ENCODE results near the gene IL26.

IL26 gene

GRCh38 chr12:68239309-68239982 is 13.8 kb upstream of the IL26 start:
- DNase-seq: peak; percentile 11

GRCh38 chr12:68237619-68238018 is 12.0 kb upstream of the IL26 start:
- no peak for DNase-seq

DNA sequence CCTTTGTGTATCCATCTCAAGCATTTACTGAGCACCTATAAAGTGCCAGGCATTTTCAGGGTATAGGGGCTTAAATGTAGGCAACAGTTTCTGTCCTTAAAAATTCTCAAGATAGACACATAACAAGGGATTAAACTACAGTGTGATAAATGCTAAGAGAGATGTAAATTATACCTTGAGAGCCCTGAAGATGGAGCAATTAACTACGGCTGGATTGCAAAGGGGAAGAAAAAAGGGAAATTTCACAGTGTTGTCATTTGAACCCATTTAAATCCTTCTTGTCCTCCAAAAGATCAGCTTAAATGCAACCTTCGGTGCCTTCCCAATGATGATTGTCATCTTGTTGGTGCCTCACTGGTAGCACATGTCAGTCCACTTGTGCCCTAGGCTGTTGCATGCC is 11.5 kb upstream of the IL26 start:
- peak; percentile 17 for DNase-seq

DNA sequence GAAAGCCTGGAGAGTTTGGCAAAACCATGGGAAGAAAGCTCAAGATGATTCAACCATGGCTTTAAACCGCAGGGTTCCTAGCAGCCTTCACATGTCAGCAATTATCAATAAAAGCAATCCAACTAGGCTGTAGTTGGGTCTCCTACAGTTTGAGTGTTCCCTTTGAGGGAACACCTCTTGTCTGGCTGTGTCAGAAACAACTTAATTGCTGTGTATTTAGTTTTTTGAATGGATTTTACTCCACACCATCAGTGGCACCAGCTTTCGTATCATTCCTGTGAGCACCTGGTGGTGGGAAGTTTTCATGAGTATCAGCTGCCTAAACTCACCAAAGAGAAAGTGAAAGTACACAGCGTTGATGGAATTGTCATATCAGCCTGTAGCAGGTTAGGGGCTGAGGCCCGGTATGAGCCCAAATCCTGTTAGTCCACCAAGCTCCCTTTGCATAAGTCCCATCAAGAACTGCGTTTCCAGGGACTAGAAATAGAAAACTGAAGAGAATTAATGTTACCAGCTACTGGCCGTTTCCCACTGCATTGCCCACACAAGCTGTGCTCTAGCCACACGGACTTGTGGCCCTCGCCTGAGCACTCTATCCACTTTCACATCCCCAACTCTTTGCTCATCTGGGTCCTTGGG is 10.9 kb upstream of the IL26 start:
- peak; percentile 38 for DNase-seq

- DNase-seq: no peak
Observed at GRCh38 chr12:68235576-68235975, 10.0 kb upstream of the IL26 start.

DNA sequence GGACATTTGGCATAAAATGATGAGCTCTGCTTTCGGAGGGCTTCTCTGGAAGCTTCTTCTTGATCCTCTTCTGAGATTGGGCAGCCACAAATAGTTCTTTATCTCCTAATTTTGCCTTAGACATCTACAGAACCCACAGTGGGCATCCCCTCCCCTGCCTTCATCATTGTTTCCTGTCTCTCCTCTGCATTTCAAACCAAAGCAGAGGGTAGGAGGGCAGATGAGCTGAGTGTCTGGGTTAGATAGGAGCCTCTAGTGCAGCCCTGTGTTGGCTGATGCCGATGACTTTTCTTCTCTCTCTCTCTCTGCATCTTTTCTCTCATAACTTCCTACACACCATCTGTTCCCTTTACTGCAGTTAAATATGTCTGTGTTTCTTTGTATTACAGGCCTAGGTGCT is 8.5 kb upstream of the IL26 start:
- no peak for DNase-seq

- no peak for DNase-seq
Observed at GRCh38 chr12:68233498-68233897, 7.9 kb upstream of the IL26 start.

GRCh38 chr12:68231691-68232090 is 6.1 kb upstream of the IL26 start:
- DNase-seq: no peak

- DNase-seq: no peak
Observed at GRCh38 chr12:68231229-68231628, 5.6 kb upstream of the IL26 start.

GRCh38 chr12:68229956-68230355 is 4.3 kb upstream of the IL26 start:
- DNase-seq: no peak

DNA sequence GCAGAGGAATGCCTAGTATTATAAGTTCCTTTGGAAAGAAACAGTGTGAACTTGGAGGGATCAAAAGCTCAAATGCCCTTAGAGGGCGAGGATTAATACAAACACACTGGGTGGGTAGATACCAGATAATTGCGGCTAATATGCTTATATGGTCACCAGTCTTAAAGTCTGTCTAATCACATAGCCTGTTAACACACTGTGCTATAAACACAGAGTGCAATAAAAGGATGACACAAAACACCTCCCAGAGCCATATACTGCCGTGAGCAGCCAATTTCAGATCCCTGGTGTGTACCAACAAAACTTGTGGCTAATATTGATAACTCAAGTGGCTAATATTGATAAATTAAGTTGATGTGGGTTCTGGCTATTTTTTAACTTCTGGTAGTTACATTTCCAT is 1.7 kb upstream of the IL26 start:
- DNase-seq: no peak

DNA sequence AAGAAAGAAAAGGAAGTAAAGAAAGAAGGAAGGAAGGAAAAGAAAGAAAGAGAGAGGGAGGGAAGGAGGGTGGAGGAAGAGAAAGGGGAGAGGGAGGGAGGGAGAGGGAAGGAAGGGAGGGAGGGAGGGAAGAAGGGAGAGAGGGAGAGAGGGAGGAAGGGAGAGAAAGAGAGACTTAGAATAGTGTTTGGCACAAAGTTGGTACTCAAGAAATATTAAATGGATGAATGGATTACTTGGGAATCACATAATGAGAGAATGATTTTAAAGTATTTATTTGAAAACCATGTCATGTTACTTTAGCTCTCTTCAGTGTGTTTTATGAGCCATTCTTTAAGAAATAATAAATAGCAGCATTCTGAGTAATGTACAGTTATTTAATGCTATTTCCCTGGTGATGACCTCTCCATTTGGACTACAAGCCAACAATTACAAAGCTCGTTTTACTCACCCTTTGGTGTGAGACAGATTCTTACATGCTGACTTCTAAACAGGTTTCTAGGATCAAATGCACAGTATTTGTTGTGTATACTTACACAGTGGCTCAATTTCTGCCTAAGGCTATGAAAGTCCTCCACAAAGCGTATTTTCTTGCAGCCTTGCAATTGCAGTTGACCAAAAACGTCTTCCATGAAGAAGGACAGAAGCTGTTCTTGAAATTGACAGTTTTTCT is 861 bp downstream of the IL26 start:
- no peak for DNase-seq

GRCh38 chr12:68223067-68223747 is 2.4 kb downstream of the IL26 start:
- DNase-seq: peak; percentile 91

- DNase-seq: peak; percentile 50
Observed at GRCh38 chr12:68222326-68222725, 3.3 kb downstream of the IL26 start.

GRCh38 chr12:68221497-68221896 is 4.1 kb downstream of the IL26 start:
- no peak for DNase-seq

DNA sequence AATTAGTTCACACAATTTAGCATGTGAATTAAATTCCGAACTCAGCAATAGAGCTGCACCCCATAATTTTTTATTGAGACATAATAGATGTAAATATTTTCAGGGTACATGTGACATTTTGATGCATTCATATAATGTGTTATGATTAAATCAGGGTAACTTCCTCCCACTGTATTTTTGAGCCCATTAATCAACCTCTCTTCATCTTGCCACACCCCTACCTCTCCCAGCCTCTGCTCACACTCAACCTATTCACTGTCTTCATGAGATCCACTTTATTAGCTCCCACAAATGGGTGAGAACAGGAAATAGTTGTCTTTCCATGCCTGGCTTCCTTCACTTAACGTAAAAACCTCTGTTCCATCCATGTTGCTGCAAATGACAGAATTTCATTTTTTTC is 14.7 kb downstream of the IL26 start:
- no peak for DNase-seq

DNA sequence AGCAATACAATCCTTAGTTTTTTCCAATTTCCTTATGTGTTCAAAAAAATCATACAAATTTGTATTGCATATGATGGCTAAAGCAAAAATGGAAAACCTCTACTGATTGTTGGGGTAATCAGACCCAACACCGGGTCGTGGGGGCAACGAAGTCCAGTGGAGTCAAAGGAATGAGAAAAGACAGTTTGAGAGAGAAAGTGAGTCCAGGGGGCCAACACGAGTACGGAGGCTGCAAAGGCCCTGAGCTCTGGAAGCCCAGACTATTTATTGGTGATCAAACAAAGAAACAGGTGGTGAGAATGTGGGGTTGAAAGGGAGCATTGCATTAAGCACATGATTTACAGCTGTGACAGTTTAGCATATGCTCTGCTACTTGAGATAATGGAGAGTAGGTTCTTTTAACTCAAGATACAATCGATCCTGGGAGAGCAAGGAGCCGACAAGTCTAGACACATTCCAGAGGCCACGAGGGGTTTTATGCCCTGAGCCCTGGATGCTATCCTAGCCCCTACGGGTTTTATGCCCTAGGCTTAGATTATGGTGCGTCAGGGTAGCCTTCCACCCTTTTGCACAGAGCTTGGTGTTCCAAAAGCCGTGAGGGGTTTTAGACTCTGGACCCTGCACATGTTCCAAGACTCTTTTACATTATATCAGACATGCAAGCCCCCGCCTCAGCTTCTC is 16.4 kb downstream of the IL26 start:
- peak; percentile 15 for DNase-seq

GRCh38 chr12:68207276-68207675 is 18.3 kb downstream of the IL26 start:
- DNase-seq: peak; percentile 82

- DNase-seq: peak; percentile 69
Observed at GRCh38 chr12:68206446-68206845, 19.2 kb downstream of the IL26 start.

DNA sequence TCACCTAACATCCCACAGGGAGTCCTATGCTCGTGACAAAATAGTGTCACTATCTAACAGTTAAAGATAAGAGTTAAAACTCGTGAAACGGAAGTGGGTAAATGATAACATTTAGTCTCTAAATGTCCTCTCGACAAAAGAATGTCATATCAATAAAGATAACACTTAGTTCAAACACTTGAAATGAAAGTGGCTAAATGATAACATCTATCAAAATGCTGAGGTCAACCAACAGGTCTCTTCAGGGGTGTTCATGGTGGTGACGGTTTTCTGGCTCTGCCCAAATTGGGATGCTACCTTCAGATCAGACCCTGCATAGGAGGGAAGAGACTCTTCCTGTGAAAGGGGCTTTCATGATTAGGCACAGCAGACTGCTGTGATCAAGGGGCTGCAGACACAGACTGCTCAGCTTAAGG is 22.1 kb downstream of the IL26 start:
- no peak for DNase-seq

DNA sequence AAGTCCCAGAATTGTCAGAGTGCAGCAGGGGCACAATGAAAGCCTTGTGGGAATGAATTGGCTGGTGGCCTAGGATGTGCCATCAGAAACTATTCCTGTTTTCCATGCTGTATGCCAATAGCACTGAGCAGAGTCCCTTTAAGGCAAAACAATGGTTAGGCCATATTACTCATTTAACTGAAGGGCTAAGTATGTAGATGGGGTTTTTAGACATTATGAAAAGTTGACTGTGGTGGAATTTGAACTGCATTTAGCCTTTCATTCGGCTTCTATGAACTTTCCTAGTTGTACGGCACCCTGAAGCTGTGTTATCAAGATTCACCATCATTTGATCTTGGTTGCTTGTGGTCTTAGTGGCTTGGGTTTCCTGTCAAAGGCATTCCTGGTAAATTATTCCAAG is 24.8 kb downstream of the IL26 start:
- DNase-seq: no peak

GRCh38 chr12:68199127-68199526 is 26.5 kb downstream of the IL26 start:
- DNase-seq: no peak

DNA sequence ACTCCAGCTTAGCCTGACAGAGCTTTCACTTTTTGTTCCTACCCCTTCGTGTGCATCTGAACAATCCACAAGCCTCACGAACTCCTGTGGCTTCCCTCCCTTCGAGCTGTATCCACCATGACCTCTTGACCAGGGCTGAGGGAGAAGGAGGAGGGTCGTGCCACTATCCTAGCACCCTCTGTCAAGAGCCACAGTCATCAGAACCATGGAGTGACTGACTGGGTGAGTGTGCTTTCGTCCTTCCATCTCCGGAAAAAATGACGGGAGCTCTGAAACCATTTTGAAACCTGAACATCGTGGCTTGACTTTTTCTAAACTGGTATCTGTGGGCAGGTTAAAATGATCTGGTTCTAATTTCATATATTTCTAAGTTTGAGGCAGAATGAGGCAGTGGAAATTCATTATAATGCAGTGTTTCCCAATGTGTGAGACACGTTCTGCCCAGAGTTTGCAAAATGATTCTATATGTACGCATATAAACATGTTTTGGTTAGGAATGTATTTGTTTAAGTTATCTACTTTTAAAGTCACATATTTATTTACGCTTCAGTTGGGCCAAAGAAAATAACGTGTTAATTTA is 27.0 kb downstream of the IL26 start:
- DNase-seq: no peak

All from NCI-H748 treated with DMSO at 0.1 percent for 48 hours (cell line).